GM12873 (cell line): ENCODE measurements around the gene PPM1A.

Experiments
- CTCF ChIP-seq: IDR thresholded peaks from 2 replicates; pipeline ENCODE4 v1.5.1; 2012; ENCODE audit warnings: low read depth, mild to moderate bottlenecking, moderate library complexity, low read length, control low read depth; ENCODE audit not compliant: insufficient read depth; ENCODE audit errors: missing control alignments

The PPM1A gene

GRCh38 chr14:60332869-60333268 is 83.8 kb downstream of the PPM1A start:
- no peak for TF ChIP-seq CTCF

GRCh38 chr14:60339571-60339970 is 90.5 kb downstream of the PPM1A start:
- TF ChIP-seq CTCF = no peak

GRCh38 chr14:60343571-60344071 is 94.6 kb downstream of the PPM1A start:
- no peak for TF ChIP-seq CTCF

- no peak for TF ChIP-seq CTCF
Measured at GRCh38 chr14:60344751-60345150, 95.7 kb downstream of the PPM1A start.

- no peak for TF ChIP-seq CTCF
Measured at GRCh38 chr14:60346706-60347105, 97.7 kb downstream of the PPM1A start.

GRCh38 chr14:60348211-60348610 is 99.2 kb downstream of the PPM1A start:
- TF ChIP-seq CTCF = no peak
